Measurements from ENCODE around the gene PPP1R12A. TPM values are rescaled to one million over a fixed set of nuclear protein-coding genes. Genes with fewer than 3 reads are reported as not detected.

The PPP1R12A gene
- polyA plus RNA-seq, 3 donors, result 26.2 to 57.2 (median 33.1) TPM

GRCh38 chr12:79934281-79935020 is 446 bp downstream of the PPP1R12A start:
- Histone ChIP-seq H3K27ac (ENCODE audit: low read depth in 1 of 2, low read length in 2 of 2) (peak overlapping the region; percentile 92 to 95), H3K36me3 (replicated peaks in 1 of 2; ENCODE audit: control insufficient read depth in 1 of 2, insufficient read depth in 2 of 2, low read length in 2 of 2) (no peaks in the 10 kb centered on the region), H3K9me3 (replicated peaks in 1 of 2; ENCODE audit: control insufficient read depth in 1 of 2, insufficient read depth in 1 of 2, low read length in 2 of 2) (no peaks in the 10 kb centered on the region), H3K79me2 (ENCODE audit: insufficient read depth, low read length) (peaks cover 77% of the 10 kb centered on the region), H3K27me3 (ENCODE audit: control insufficient read depth in 2 of 2, insufficient read depth in 2 of 2, low read length in 2 of 2) (no peaks in the 10 kb centered on the region), H2AFZ (ENCODE audit: insufficient read depth, low read depth, low read length, poor library complexity, severe bottlenecking) (peak overlapping the region; percentile 88), H3K4me1 (ENCODE audit: control insufficient read depth in 1 of 2, insufficient read depth in 2 of 2, low read length in 2 of 2) (peaks cover 25 to 38% of the 10 kb centered on the region in 2 donors), H3K9ac (ENCODE audit: insufficient read depth, low read length, poor library complexity, severe bottlenecking) (peak overlapping the region; percentile 96), H3K4me2 (replicated peaks; ENCODE audit: extremely low read depth, low read length, poor library complexity, severe bottlenecking) (peak overlapping the region; percentile 86), H4K20me1 (ENCODE audit: insufficient read depth, low read length) (peaks cover 50% of the 10 kb centered on the region), H3K4me3 (replicated peaks in 1 of 3; ENCODE audit: low read depth in 2 of 3, low read length in 3 of 3) (peak overlapping the region; percentile 83 to 96 (median 87))
- DNase-seq, result peak in 1 of 3 donors; percentile 46
- Mint-ChIP-seq H3K27me3 (ENCODE audit: low read depth in 3 of 3) (no peaks in the 10 kb centered on the region), H3K36me3 (peaks cover 0 to 3% of the 10 kb centered on the region in 2 donors), H3K4me1 (peaks cover 41% of the 10 kb centered on the region), H3K9me3 (no peaks in the 10 kb centered on the region), H3K4me3 (peak overlapping the region; percentile 99), H3K27ac (peak overlapping the region; percentile 98 to 99 (median 99))
- 0% methylated on average over 39 of the region's 53 CpGs for WGBS (ENCODE audit: insufficient coverage)
- no peak for TF ChIP-seq CTCF (IDR thresholded peaks at IDR 0.05)
- intact Hi-C loops (cut with micrococcal nuclease), result loop anchor here in 1 of 2 donors (10.0 kb wide), 1 partner anchor 50 kb away; no protein-coding TSS in a partner anchor

- Histone ChIP-seq H2AFZ (ENCODE audit: insufficient read depth, low read depth, low read length, poor library complexity, severe bottlenecking) (peak overlapping the region; percentile 88), H3K9me3 (replicated peaks in 1 of 2; ENCODE audit: control insufficient read depth in 1 of 2, insufficient read depth in 1 of 2, low read length in 2 of 2) (no peaks in the 10 kb centered on the region), H3K4me2 (replicated peaks; ENCODE audit: extremely low read depth, low read length, poor library complexity, severe bottlenecking) (peak overlapping the region; percentile 86), H3K79me2 (ENCODE audit: insufficient read depth, low read length) (peaks cover 85% of the 10 kb centered on the region), H3K4me3 (replicated peaks in 1 of 3; ENCODE audit: low read depth in 2 of 3, low read length in 3 of 3) (peak overlapping the region; percentile 83 to 96 (median 87)), H3K27me3 (ENCODE audit: control insufficient read depth in 2 of 2, insufficient read depth in 2 of 2, low read length in 2 of 2) (no peaks in the 10 kb centered on the region), H3K36me3 (replicated peaks in 1 of 2; ENCODE audit: control insufficient read depth in 1 of 2, insufficient read depth in 2 of 2, low read length in 2 of 2) (no peaks in the 10 kb centered on the region), H3K9ac (ENCODE audit: insufficient read depth, low read length, poor library complexity, severe bottlenecking) (peak overlapping the region; percentile 96), H3K4me1 (ENCODE audit: control insufficient read depth in 1 of 2, insufficient read depth in 2 of 2, low read length in 2 of 2) (peaks cover 27 to 43% of the 10 kb centered on the region in 2 donors), H3K27ac (ENCODE audit: low read depth in 1 of 2, low read length in 2 of 2) (peak overlapping the region; percentile 92 to 95), H4K20me1 (ENCODE audit: insufficient read depth, low read length) (peaks cover 58% of the 10 kb centered on the region)
- H3K27ac Mint-ChIP-seq, result peak overlapping the region; percentile 98 to 99 (median 99)
- 0% methylated on average over 2 of the region's 15 CpGs for WGBS (ENCODE audit: insufficient coverage)
- no peak for TF ChIP-seq CTCF (IDR thresholded peaks at IDR 0.05)
- peak; percentile 13 to 39 (median 17) for DNase-seq
- no peaks in the 10 kb centered on the region for H3K9me3 Mint-ChIP-seq
- peak overlapping the region; percentile 99 for H3K4me3 Mint-ChIP-seq
- peaks cover 3 to 8% of the 10 kb centered on the region in 2 donors for H3K36me3 Mint-ChIP-seq
- peaks cover 47% of the 10 kb centered on the region for H3K4me1 Mint-ChIP-seq
- intact Hi-C loops (cut with micrococcal nuclease), result loop anchor here in 1 of 2 donors (10.0 kb wide), 1 partner anchor 49 kb away; no protein-coding TSS in a partner anchor
- H3K27me3 Mint-ChIP-seq (ENCODE audit: low read depth in 3 of 3), result no peaks in the 10 kb centered on the region
These were observed 1.2 kb downstream of the PPP1R12A start for GRCh38 chr12:79933532-79934264.

Data from CD14-positive monocyte (primary cell).